Esophagus muscularis mucosa (tissue), 4 donors: ENCODE measurements around the gene SERF2. TPM values are rescaled to one million over a fixed set of nuclear protein-coding genes. Genes with fewer than 3 reads are reported as not detected.

Source experiments
- DNase-seq: peaks from one replicate; pipeline ENCODE4 v3.0.0-alpha.2; 2017; ENCODE audit errors: extremely low spot score
- H3K27ac ChIP-seq, 4 donors: fragments of 200-600 bp; sonication (generic); replicated peaks in 1 of 4; 1 replicate in 3 of 4; 2 replicates in 1 of 4; pipeline ENCODE4 v1.5.1; 2016 to 2019; ENCODE audit warnings: mild to moderate bottlenecking in 1 of 4
- H3K27me3 ChIP-seq, 4 donors: fragments of 200-600 bp; sonication (generic); one replicate each; pipeline versions ENCODE4 v1.5.1 to v1.6.0; 2016 to 2019
- H3K36me3 ChIP-seq, 4 donors: fragments of 200-600 bp; sonication (generic); one replicate each; pipeline ENCODE4 v1.5.1; 2016 to 2019
- H3K4me1 ChIP-seq, 4 donors: fragments of 200-600 bp; sonication (generic); one replicate each; pipeline ENCODE4 v1.5.1; 2016 to 2019
- H3K4me3 ChIP-seq, 4 donors: fragments of 200-600 bp; sonication (generic); 1 replicate in 2 of 4; 2 replicates in 2 of 4; pipeline ENCODE4 v1.5.1; 2016 to 2019; ENCODE audit warnings: mild to moderate bottlenecking in 4 of 4, moderate library complexity in 1 of 4
- H3K9me3 ChIP-seq, 4 donors: fragments of 200-600 bp; sonication (generic); 1 replicate in 3 of 4; 2 replicates in 1 of 4; pipeline ENCODE4 v1.5.1; 2016 to 2019
- CTCF ChIP-seq, 3 experiments: fragments of 200-600 bp in 2 of 3; fragments of 450-650 bp in 1 of 3; sonication (generic) in 2 of 3; IDR thresholded peaks; one replicate each; pipeline ENCODE4 v1.5.1; 2017 to 2019; ENCODE audit warnings: antibody characterized with exemption in 3 of 3, mild to moderate bottlenecking in 2 of 3, moderate library complexity in 1 of 3
- EP300 ChIP-seq: sonication (generic); formaldehyde crosslinking; IDR thresholded peaks from one replicate; pipeline ENCODE4 v1.6.1; 2017; ENCODE audit warnings: antibody characterized with exemption
- POLR2A ChIP-seq: fragments of 450-650 bp; IDR thresholded peaks from one replicate; pipeline ENCODE4 v1.6.1; 2017; ENCODE audit warnings: antibody characterized with exemption, moderate library complexity, mild to moderate bottlenecking, low read depth
- POLR2AphosphoS5 ChIP-seq, 2 donors: sonication (generic); formaldehyde crosslinking; IDR thresholded peaks; one replicate each; pipeline ENCODE4 v1.6.1; 2017; ENCODE audit warnings: antibody characterized with exemption in 2 of 2
- WGBS: methylation state at CpG from one replicate; pipeline ENCODE4 v1.1.5; 2018; 5-methylcytosine and 5-hydroxymethylcytosine counted together
- intact Hi-C: fragments of 100-400 bp; cut with DNase I; formaldehyde crosslinking; loops from one replicate; pipeline ENCODE4 v1.15.1; 2023
- total RNA-seq, 4 donors: library from RNA; depleted of rRNA; stranded (reverse); fragments of >200 nt; gene quantifications; one replicate each; pipeline versions ENCODE4 v1.1.0 to v1.2.1, GENCODE V29; 2016

The SERF2 gene
- total RNA-seq, 4 donors from 2014 or later, result 625 to 874 (median 721) TPM

- intact Hi-C loops, result no loop called here
These were observed 2.3 kb downstream of the SERF2 start for GRCh38 chr15:43794269-43795037.

GRCh38 chr15:43795197-43795596, 3.1 kb downstream of the SERF2 start:
- H3K4me1 ChIP-seq, result peaks cover 47 to 75% (median 73%) of the 10 kb centered on the region in 4 donors
- WGBS, result 73% methylated on average over 2 of the region's 2 CpGs
- peaks cover 10 to 65% (median 54%) of the 10 kb centered on the region in 4 donors for H3K36me3 ChIP-seq

More at GRCh38 chr15:43794269-43795037, 2.3 kb downstream of the SERF2 start:
- Histone ChIP-seq H3K36me3 (peaks cover 10 to 60% (median 51%) of the 10 kb centered on the region in 4 donors), H3K4me1 (peaks cover 41 to 69% (median 66%) of the 10 kb centered on the region in 4 donors), H3K4me3 (peak overlapping the region in 1 of 4 donors; percentile 98), H3K27me3 (peaks cover 0 to 4% (median 0%) of the 10 kb centered on the region in 4 donors), H3K9me3 (no peaks in the 10 kb centered on the region), H3K27ac (peak overlapping the region; percentile 32 to 99 (median 98))
- no peak for TF ChIP-seq POLR2AphosphoS5 (IDR thresholded peaks at IDR 0.05)
- TF ChIP-seq POLR2A, result no peak
- 63% methylated on average over 9 of the region's 9 CpGs for WGBS
- DNase-seq, result no peak

GRCh38 chr15:43795997-43796396, 3.9 kb downstream of the SERF2 start:
- H3K27me3 ChIP-seq, result peaks cover 0 to 4% (median 0%) of the 10 kb centered on the region in 4 donors
- no peak for DNase-seq
- H3K4me1 ChIP-seq, result peaks cover 47 to 78% (median 75%) of the 10 kb centered on the region in 4 donors
- intact Hi-C loops, result no loop called here
- peak overlapping the region in 2 of 4 donors; percentile 9 to 25 for H3K27ac ChIP-seq
- no peak overlapping the region for H3K4me3 ChIP-seq
- peaks cover 10 to 65% (median 54%) of the 10 kb centered on the region in 4 donors for H3K36me3 ChIP-seq
- H3K9me3 ChIP-seq, result no peaks in the 10 kb centered on the region
- TF ChIP-seq CTCF (IDR thresholded peaks at IDR 0.05) (no peak), POLR2A (no peak), POLR2AphosphoS5 (IDR thresholded peaks at IDR 0.05) (no peak), EP300 (no peak)

More at GRCh38 chr15:43795197-43795596, 3.1 kb downstream of the SERF2 start:
- no peak for DNase-seq
- Histone ChIP-seq H3K27ac (peak overlapping the region in 3 of 4 donors; percentile 20 to 98 (median 32)), H3K9me3 (no peaks in the 10 kb centered on the region), H3K4me3 (no peak overlapping the region), H3K27me3 (peaks cover 0 to 4% (median 0%) of the 10 kb centered on the region in 4 donors)
- TF ChIP-seq POLR2A (no peak), EP300 (no peak), CTCF (IDR thresholded peaks at IDR 0.05) (no peak), POLR2AphosphoS5 (IDR thresholded peaks at IDR 0.05) (no peak)
- intact Hi-C loops, result no loop called here

- DNase-seq, result no peak
- peaks cover 10 to 68% (median 55%) of the 10 kb centered on the region in 4 donors for H3K36me3 ChIP-seq
- WGBS, result 89% methylated on average over 3 of the region's 3 CpGs
- peak overlapping the region in 1 of 4 donors; percentile 9 for H3K27ac ChIP-seq
- TF ChIP-seq POLR2A (no peak), EP300 (no peak), POLR2AphosphoS5 (IDR thresholded peaks at IDR 0.05) (no peak), CTCF (IDR thresholded peaks at IDR 0.05) (no peak)
- H3K9me3 ChIP-seq, result no peaks in the 10 kb centered on the region
- intact Hi-C loops, result no loop called here
- peaks cover 53 to 84% (median 78%) of the 10 kb centered on the region in 4 donors for H3K4me1 ChIP-seq
- H3K27me3 ChIP-seq, result peaks cover 0 to 4% (median 0%) of the 10 kb centered on the region in 4 donors
- H3K4me3 ChIP-seq, result no peak overlapping the region
These were observed 4.4 kb downstream of the SERF2 start for GRCh38 chr15:43796566-43796965.

- H3K4me3 ChIP-seq, result no peak overlapping the region
- H3K9me3 ChIP-seq, result no peaks in the 10 kb centered on the region
- H3K36me3 ChIP-seq, result peaks cover 10 to 83% (median 69%) of the 10 kb centered on the region in 4 donors
- H3K27me3 ChIP-seq, result peaks cover 0 to 4% (median 0%) of the 10 kb centered on the region in 4 donors
- no peak for TF ChIP-seq POLR2AphosphoS5 (IDR thresholded peaks at IDR 0.05)
- no peak for TF ChIP-seq POLR2A
- TF ChIP-seq CTCF (IDR thresholded peaks at IDR 0.05), result no peak
- TF ChIP-seq EP300, result no peak
- DNase-seq, result no peak
- H3K4me1 ChIP-seq, result peaks cover 40 to 68% (median 65%) of the 10 kb centered on the region in 4 donors
- intact Hi-C loops, result no loop called here
- peak overlapping the region; percentile 90 to 95 (median 92) for H3K27ac ChIP-seq
- WGBS, result 86% methylated on average over 15 of the region's 16 CpGs
These were observed 7.3 kb downstream of the SERF2 start for GRCh38 chr15:43799209-43799944.
